Activated CD4-positive, alpha-beta T cell treated with anti-CD3 and anti-CD28 coated beads, Interleukin-2, amount 10 ng/mL, durations not matched to agents 7 days and 5 days (primary cell): ENCODE results near the gene FADD. TPM values are rescaled to one million over a fixed set of nuclear protein-coding genes. Genes with fewer than 3 reads are reported as not detected.
A peak's percentile ranks its signal among the peaks of the same experiment; 100 is the strongest.
"Not testable (repeated sequence)": the region's sequence is repeated elsewhere in the genome, so short reads cannot be mapped to it uniquely, and the experiment has no call there.

ENCODE experiments used
- CTCF ChIA-PET: fragments of 350-600 bp; sonication (Branson Sonifier 250); formaldehyde crosslinking; loops from one replicate; lab custom pipeline; 2021; ENCODE audit warnings: antibody characterized with exemption; lab: Charles Lee
- POLR2A ChIA-PET: fragments of 350-600 bp; sonication (Branson Sonifier 250); formaldehyde crosslinking; loops from one replicate; lab custom pipeline; 2021; ENCODE audit warnings: antibody characterized with exemption; lab: Charles Lee
- DNase-seq: peaks from one replicate; pipeline ENCODE4 v3.0.0-alpha.2; 2020
- H3K27ac Mint-ChIP-seq: one replicate; pipeline ENCODE4 v1.8.0; 2021; ENCODE audit warnings: mild to moderate bottlenecking, moderate library complexity, mixed read lengths
- H3K27me3 Mint-ChIP-seq: one replicate; pipeline ENCODE4 v1.8.0; 2021; ENCODE audit warnings: mixed read lengths
- H3K36me3 Mint-ChIP-seq: one replicate; pipeline ENCODE4 v1.8.0; 2021; ENCODE audit warnings: low read depth, mixed read lengths
- H3K4me1 Mint-ChIP-seq: one replicate; pipeline ENCODE4 v1.8.0; 2021; ENCODE audit warnings: mixed read lengths
- H3K4me3 Mint-ChIP-seq: one replicate; pipeline ENCODE4 v1.8.0; 2021; ENCODE audit warnings: mild to moderate bottlenecking, moderate library complexity, mixed read lengths
- H3K9me3 Mint-ChIP-seq: one replicate; pipeline ENCODE4 v1.8.0; 2021; ENCODE audit warnings: mixed read lengths
- total RNA-seq, 2 experiments: library from RNA; stranded (reverse); gene quantifications; one replicate each; pipeline ENCODE4 v1.2.3, GENCODE V29; 2021

FADD gene
- total RNA-seq, 2 experiments from 2014 or later = 31.7 to 34.5 TPM

DNA sequence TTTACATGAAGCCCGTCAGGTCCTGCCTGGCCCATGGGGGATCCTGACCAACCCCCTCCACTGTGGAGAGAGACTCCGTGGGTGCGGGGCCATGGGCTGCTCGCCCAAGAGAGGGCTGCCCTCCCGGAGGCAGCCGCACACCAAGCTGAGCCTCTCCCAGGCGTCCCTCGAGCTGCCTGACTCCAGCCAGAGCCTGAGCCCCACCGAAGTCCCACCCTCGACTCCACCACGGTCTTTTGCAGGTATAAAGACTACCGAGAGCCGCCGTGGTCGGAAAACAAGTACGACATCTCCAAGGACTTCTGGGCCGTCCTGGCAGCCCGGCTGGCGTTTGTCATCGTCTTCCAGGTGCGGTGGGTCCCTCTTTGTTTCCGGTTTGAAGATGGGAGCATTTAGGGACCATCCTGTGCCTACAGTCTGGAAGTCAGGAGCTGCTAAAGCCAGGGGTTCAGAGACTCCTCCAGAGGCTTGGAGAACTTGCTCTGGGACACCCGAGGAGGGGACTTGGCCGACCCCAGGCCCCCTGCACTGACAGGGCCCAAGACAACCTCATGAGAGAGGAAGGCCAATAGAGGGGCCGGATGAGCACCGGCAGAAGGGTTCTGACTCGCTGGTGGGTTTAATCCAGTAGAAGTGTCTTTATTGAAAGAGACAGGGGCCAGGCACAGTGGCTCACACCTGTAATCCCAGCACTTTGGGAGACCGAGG, 17.6 kb upstream of the FADD start:
- Mint-ChIP-seq H3K4me1 (no peaks in the 10 kb centered on the region), H3K9me3 (no peaks in the 10 kb centered on the region), H3K4me3 (no peak overlapping the region), H3K27ac (no peak overlapping the region), H3K27me3 (no peaks in the 10 kb centered on the region), H3K36me3 (no peaks in the 10 kb centered on the region)
- POLR2A ChIA-PET = no interaction called here
- DNase-seq = no peak
- CTCF ChIA-PET = no interaction called here

DNA sequence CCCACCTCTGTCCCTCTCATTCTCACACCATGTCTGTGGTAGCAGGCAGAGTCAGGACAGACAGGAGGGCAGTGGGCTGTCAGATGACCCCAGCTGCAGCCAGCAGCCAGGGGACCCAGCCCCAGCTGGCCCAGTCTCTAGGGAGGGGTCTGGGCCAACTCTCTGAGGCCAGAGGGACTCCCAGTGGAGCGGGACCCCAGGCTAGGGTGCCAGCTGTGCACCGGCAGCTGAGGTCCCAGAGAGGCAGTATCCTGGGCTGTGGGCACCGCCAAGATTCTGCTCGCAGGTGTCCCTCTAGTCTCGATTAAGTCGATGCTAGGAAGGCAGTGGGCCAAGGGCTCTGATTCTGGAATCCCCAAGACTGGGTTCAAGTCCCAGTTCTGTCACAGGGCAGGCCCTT, 16.7 kb upstream of the FADD start:
- no peak overlapping the region for H3K4me3 Mint-ChIP-seq
- H3K27ac Mint-ChIP-seq = no peak overlapping the region
- ChIA-PET POLR2A (no interaction called here), CTCF (interaction anchor here (0.5 kb wide), 1 partner anchor 84 kb away, joined by 3 read pairs; no protein-coding TSS in a partner anchor)
- H3K9me3 Mint-ChIP-seq = no peaks in the 10 kb centered on the region
- H3K27me3 Mint-ChIP-seq = no peaks in the 10 kb centered on the region
- peaks cover 4% of the 10 kb centered on the region for H3K4me1 Mint-ChIP-seq
- H3K36me3 Mint-ChIP-seq = no peaks in the 10 kb centered on the region
- DNase-seq = no peak

DNA sequence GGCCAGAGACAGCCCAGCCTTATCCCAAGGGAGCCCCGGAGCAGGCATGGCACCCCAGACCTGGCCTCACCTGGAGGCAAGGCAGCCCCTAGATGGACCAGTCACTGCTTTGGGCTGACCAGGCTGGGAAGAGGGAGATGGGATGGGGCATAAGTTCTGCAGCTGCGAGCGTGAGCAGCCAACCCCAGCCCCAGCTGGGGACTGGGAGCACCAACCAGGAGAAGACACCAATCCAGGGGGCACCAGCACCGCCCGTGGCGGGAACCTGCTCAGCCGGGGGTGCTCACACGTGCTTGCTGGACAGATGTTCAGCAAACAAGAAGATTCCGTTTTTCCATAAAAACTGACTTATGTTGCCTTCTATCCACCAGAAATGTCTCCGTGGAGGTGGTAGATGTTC, 16.2 kb upstream of the FADD start:
- Mint-ChIP-seq H3K4me1 (peaks cover 4% of the 10 kb centered on the region), H3K9me3 (no peaks in the 10 kb centered on the region), H3K4me3 (no peak overlapping the region), H3K27me3 (no peaks in the 10 kb centered on the region), H3K27ac (no peak overlapping the region), H3K36me3 (no peaks in the 10 kb centered on the region)
- POLR2A ChIA-PET = no interaction called here
- CTCF ChIA-PET = interaction anchor here (0.6 kb wide), 1 partner anchor 1434 kb away, joined by 3 read pairs; no protein-coding TSS in a partner anchor
- DNase-seq = no peak

DNA sequence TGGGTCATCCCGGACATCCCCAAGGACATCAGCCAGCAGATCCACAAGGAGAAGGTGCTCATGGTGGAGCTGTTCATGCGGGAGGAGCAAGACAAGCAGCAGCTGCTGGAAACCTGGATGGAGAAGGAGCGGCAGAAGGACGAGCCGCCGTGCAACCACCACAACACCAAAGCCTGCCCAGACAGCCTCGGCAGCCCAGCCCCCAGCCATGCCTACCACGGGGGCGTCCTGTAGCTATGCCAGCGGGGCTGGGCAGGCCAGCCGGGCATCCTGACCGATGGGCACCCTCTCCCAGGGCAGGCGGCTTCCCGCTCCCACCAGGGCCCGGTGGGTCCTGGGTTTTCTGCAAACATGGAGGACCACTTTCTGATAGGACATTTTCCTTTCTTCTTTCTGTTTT, 15.3 kb upstream of the FADD start:
- H3K36me3 Mint-ChIP-seq = no peaks in the 10 kb centered on the region
- no peak overlapping the region for H3K27ac Mint-ChIP-seq
- no peak overlapping the region for H3K4me3 Mint-ChIP-seq
- no peaks in the 10 kb centered on the region for H3K9me3 Mint-ChIP-seq
- H3K27me3 Mint-ChIP-seq = no peaks in the 10 kb centered on the region
- ChIA-PET CTCF (no interaction called here), POLR2A (no interaction called here)
- peaks cover 4% of the 10 kb centered on the region for H3K4me1 Mint-ChIP-seq
- DNase-seq = no peak

DNA sequence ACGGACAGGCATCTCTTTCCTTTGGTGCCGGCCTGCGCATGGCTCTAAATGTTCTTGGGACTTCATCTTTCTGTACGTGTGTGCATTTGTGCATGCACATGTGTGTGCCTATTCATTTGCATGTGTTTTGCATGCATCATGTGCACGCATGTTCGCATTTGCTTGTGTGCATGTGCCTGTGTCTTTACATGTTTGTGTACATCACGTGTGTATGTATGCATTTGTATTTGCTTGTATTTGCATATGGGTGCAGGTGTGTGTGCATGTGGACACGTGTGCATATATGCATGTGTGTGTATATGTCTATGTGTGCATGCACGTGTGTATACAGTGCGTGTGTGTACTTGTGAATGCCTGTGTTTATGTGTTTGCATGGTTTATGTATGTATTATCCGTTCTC, 13.5 kb upstream of the FADD start:
- CTCF ChIA-PET = no interaction called here
- Mint-ChIP-seq H3K4me1 (peaks cover 4% of the 10 kb centered on the region), H3K9me3 (no peaks in the 10 kb centered on the region), H3K4me3 (no peak overlapping the region), H3K27ac (no peak overlapping the region), H3K27me3 (no peaks in the 10 kb centered on the region), H3K36me3 (no peaks in the 10 kb centered on the region)
- POLR2A ChIA-PET = no interaction called here
- DNase-seq = no peak

DNA sequence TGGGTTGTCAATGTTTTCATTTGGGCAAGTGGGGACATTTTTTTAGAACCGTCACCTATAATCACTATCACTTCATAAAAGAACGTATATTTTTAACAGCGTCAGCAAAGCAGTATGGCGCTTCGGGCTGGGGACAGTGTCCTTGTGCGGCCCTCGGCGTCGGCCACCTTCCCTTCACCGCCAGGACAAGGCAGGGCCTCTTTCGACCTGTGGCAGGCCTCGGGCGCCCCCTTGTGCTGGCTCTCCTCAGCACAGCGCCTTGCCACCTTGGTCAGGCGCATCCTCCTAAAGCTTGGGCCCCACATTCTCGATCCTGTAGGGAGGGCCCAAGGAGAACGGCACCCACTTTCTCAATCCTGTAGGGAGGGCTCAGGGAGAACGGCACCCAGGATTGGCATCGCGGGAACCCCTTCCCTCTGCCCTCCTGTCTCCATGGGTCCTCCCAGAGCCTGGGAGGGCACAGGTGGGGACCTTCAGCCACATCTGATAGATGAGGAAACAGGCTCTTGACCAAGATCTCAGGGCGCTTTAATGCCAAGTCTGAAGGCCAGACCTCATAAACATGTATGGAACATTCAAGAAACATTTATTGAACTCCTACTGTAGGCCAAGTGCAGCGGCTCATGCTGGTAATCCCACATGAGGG, 11.5 kb upstream of the FADD start:
- DNase-seq = peak; percentile 58
- POLR2A ChIA-PET = no interaction called here
- Mint-ChIP-seq H3K36me3 (no peaks in the 10 kb centered on the region), H3K4me3 (no peak overlapping the region), H3K27ac (no peak overlapping the region), H3K27me3 (no peaks in the 10 kb centered on the region), H3K4me1 (peaks cover 7% of the 10 kb centered on the region), H3K9me3 (no peaks in the 10 kb centered on the region)
- CTCF ChIA-PET = no interaction called here

DNA sequence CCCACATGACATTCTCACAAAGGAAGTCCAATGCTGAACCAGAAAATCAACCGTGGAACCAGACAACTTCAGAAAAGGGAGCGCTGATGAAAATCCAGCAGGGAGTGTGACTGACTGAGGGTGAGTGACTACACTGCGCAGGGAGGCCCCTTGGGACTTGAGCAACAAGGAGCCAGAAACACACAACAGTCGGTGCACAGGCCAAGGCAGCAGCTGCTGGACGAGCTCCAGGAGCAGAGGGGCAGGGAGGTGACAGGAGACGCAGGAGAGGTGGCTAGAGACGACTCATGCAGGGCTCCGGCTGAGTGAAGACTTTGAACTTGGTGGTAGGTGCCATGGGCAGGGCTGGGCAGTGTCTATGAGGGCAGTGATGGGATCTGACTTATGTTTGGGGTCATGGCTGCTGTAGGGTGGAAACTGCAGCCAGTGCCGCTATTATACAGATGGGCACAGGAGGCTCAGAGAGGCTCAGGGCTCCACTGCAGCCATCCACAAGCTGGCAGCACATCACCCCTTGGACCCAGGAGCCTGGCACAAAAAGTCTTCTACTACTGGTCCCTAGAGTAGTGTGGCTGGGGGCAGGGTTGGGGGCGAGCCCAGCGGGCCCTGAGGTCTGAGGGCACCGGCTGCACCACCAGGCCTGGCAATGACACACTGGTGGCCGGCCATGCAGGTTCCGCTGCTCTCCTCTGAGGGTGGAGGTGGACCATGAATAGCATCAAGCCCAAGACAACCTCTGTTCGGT, 10.3 kb upstream of the FADD start:
- POLR2A ChIA-PET = no interaction called here
- no peaks in the 10 kb centered on the region for H3K27me3 Mint-ChIP-seq
- peaks cover 7% of the 10 kb centered on the region for H3K4me1 Mint-ChIP-seq

DNA sequence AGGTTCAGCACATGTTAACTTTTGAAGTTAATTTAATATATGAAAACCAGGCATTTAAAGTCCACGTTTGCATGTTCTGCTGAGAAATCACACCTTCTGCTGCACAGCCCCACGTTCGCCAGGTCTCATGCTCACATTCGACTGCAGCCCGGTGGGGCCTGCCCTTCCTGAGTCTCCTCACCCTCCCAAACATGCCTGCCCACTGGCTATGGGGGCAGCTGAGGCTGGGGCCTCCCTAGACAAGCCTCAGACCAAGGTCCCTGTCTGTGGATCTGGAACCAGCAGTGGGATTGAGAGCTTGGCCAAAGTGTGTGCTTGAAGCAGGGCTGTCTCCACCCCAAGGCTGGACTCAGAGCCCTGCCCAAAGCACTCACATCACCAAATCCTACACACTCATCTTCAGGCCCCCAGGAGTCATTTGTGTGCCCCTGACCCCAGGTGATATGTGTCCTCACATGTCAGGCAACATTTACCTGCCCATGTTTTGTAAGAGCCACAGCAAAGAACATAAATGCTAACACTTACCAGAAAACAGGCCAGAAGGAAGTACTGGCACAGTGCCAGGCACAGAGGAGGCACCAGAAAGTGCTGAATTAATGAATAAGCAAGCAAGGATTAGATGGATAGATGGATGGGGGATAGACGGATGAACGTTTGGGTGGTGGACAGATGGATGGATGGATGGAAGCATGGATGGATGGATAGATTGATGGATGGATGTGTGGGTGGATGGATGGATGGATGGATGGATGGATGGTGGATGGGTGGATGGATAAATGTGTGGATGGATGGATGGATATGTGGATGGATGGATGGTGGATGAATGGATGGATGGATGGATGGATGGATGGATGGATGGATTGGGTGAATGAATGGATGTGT, 9.4 kb upstream of the FADD start:
- Mint-ChIP-seq H3K4me3 (no peak overlapping the region), H3K36me3 (no peaks in the 10 kb centered on the region), H3K4me1 (peaks cover 7% of the 10 kb centered on the region), H3K27me3 (peaks cover under 1% of the 10 kb centered on the region), H3K9me3 (no peaks in the 10 kb centered on the region), H3K27ac (no peak overlapping the region)
- CTCF ChIA-PET = interaction anchor here (0.5 kb wide), 1 partner anchor 21 kb away, joined by 3 read pairs; no protein-coding TSS in a partner anchor
- POLR2A ChIA-PET = no interaction called here
- no peak for DNase-seq

More for the DNA sequence above, 10.3 kb upstream of the FADD start:
- Mint-ChIP-seq H3K36me3 (no peaks in the 10 kb centered on the region), H3K9me3 (no peaks in the 10 kb centered on the region), H3K4me3 (no peak overlapping the region), H3K27ac (no peak overlapping the region)
- DNase-seq = no peak
- CTCF ChIA-PET = no interaction called here

DNA sequence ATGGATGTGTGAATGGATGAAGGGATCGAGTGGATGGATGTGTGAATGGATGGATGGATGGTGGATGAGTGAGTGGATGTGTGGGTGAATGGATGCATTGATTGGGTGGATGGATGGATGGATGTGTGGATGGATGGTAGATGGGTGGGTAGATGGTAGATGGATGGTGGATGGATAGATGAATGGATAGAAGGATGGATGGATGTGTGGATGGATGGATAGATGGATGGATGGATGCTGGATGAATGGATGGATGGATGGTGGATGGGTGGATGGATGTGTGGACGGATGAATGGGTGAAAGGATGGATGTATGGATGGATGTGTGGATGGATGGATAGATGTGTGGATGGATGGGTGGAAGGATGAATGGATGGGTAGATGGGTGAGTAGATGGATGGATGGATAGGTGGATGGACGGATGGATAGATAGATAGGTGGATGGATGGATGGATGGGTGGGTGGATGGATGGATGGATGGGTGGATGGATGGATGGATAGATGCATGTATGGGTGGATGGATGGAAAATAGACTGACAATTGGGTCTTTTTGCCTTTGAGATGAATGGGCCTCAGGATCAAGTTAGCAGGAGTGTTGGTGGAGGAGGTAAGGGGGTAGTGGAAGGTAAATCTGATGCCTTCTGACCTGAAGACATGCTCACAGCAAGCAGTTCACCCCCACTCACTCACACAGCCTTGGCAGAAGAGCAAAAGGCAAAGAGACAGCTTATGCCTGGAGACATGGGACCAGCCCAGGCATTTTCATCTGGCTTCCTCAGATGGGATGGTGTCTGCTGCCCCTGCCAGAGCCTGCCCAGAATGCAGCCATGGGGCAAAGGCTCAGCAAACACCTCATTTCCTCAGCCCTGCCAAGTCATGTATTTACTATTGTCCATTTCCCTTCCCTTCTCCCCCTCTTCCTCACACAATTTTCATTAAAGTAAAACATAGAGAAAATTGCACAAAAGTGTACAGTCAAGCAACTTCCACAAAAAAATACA, 8.0 kb upstream of the FADD start:
- Mint-ChIP-seq H3K4me3 (no peak overlapping the region), H3K4me1 (peaks cover 7% of the 10 kb centered on the region), H3K27me3 (peaks cover 8% of the 10 kb centered on the region), H3K36me3 (no peaks in the 10 kb centered on the region), H3K27ac (no peak overlapping the region), H3K9me3 (no peaks in the 10 kb centered on the region)
- ChIA-PET CTCF (interaction anchor here (0.9 to 1.3 kb wide), 2 partner anchors 17 to 52 kb away, joined by 3 to 4 read pairs; no protein-coding TSS in a partner anchor), POLR2A (no interaction called here)
- DNase-seq = no peak

DNA sequence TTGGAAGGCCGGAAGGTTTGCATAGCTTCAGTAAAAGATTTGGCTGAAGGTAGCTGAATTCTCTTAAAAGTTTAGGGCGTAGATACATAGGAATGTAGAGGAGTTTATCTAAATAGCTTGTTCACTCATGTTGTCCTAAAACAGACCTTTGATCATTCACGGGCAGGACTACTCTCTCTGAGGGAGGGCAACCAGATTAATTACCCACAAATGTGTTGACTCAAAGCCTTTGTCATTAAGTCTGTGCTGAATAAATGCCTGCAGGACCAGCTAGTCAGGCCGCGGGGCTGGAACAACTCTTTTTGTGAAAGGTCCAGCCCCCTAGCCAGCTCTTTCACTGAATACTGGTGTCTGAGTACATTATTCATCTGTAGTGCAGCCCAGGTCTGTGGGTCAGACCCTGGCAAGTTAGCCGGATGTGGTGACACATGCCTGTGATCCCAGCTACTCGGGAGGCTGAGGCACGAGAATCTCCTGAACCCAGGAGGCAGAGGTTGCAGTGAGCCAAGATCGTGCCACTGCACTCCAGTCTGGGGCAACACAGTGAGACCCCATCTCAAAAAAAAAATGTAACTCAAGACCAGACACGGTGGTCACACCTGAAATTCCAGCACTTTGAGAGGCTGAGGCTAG, 2.8 kb upstream of the FADD start:
- peaks cover 30% of the 10 kb centered on the region for H3K4me1 Mint-ChIP-seq
- POLR2A ChIA-PET = interaction anchor here (0.7 kb wide), 1 partner anchor 26 kb away, joined by 8 read pairs; no protein-coding TSS in a partner anchor
- CTCF ChIA-PET = interaction anchor here (0.6 to 1.1 kb wide), 2 partner anchors 284 to 1119 kb away, joined by 3 to 5 read pairs; no protein-coding TSS in a partner anchor
- no peak overlapping the region for H3K27ac Mint-ChIP-seq
- peaks cover 11% of the 10 kb centered on the region for H3K27me3 Mint-ChIP-seq
- H3K9me3 Mint-ChIP-seq = no peaks in the 10 kb centered on the region
- H3K4me3 Mint-ChIP-seq = no peak overlapping the region
- H3K36me3 Mint-ChIP-seq = peaks cover 11% of the 10 kb centered on the region
- DNase-seq = no peak

DNA sequence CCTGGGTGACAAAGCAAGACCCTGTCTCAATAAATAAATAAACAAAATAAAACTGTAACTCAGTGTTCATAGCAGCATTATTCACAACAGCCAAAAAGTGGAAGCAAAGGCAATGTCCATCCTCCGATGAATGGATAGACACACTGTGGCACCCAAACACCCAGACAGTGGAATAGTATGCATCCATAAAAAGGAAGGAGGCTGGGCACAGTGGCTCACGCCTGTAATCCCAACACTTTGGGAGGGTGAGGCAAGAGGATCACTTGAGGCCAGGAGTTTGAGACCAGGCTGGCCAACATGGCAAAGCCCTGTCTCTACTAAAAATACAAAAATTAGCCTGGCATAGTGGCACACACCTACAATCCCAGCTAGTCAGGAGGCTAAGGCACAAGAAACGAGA, 2.0 kb upstream of the FADD start:
- H3K9me3 Mint-ChIP-seq, H3K4me3 Mint-ChIP-seq, DNase-seq, H3K27ac Mint-ChIP-seq: not testable (repeated sequence)
- Mint-ChIP-seq H3K4me1 (peaks cover 36% of the 10 kb centered on the region), H3K36me3 (peaks cover 18% of the 10 kb centered on the region), H3K27me3 (peaks cover 11% of the 10 kb centered on the region)
- CTCF ChIA-PET = interaction anchor here (0.6 to 1.1 kb wide), 2 partner anchors 285 to 1119 kb away, joined by 3 to 5 read pairs; no protein-coding TSS in a partner anchor
- POLR2A ChIA-PET = interaction anchor here (0.7 kb wide), 1 partner anchor 25 kb away, joined by 8 read pairs; no protein-coding TSS in a partner anchor
